Measurements from ENCODE around the gene RNF151.
"Not testable (repeated sequence)": the region's sequence is repeated elsewhere in the genome, so short reads cannot be mapped to it uniquely, and the experiment has no call there.

RNF151 gene

GRCh38 chr16:1966460-1966859, at the start of gene RNF151:
RNF151 (plus strand) TSS chr16:1966856; CDS start chr16:1966882, 26 bp downstream.
- peak within 1 kb of the TSS; percentile 92 for H3K4me3 ChIP-seq (ENCODE audit: low read length)
- no peak within 1 kb of the TSS for H3K27ac ChIP-seq (ENCODE audit: low read length)
- H3K36me3 ChIP-seq (ENCODE audit: insufficient read depth, low read depth, low read length) = peaks cover 28% of the 10 kb centered on the region
- H3K9me3 ChIP-seq (ENCODE audit: insufficient read depth, low read depth, low read length) = no peaks in the 10 kb centered on the region
- peak within 1 kb of the TSS; percentile 99; the same call in 1 of the 2 replicates for H3K9ac ChIP-seq (ENCODE audit: low read depth, low read length)
- peaks cover 5% of the 10 kb centered on the region; the same call in 1 of the 2 replicates for H3K4me1 ChIP-seq (ENCODE audit: insufficient read depth, low read length)
- H3K27me3 ChIP-seq (ENCODE audit: insufficient read depth, low read length) = no peaks in the 10 kb centered on the region

- Histone ChIP-seq H3K4me1 (ENCODE audit: insufficient read depth, low read length) (no peaks in the 10 kb centered on the region; the same call in 1 of the 2 replicates), H3K36me3 (ENCODE audit: insufficient read depth, low read depth, low read length) (no peaks in the 10 kb centered on the region), H3K9ac (ENCODE audit: low read depth, low read length) (no peak overlapping the region), H3K27me3 (ENCODE audit: insufficient read depth, low read length) (peaks cover 84% of the 10 kb centered on the region), H3K27ac (ENCODE audit: low read length) (no peak overlapping the region), H3K4me3 (ENCODE audit: low read length) (peak overlapping the region; percentile 43; the same call in 1 of the 2 replicates), H3K9me3 (ENCODE audit: insufficient read depth, low read depth, low read length) (no peaks in the 10 kb centered on the region)
Observed at GRCh38 chr16:1917056-1917664, 49.5 kb upstream of the RNF151 start.

GRCh38 chr16:1917665-1918350, 48.8 kb upstream of the RNF151 start:
- Histone ChIP-seq H3K4me3 (ENCODE audit: low read length) (peak overlapping the region; percentile 42; the same call in 1 of the 2 replicates), H3K27ac (ENCODE audit: low read length) (no peak overlapping the region), H3K4me1 (ENCODE audit: insufficient read depth, low read length) (no peaks in the 10 kb centered on the region; the same call in 1 of the 2 replicates), H3K9me3 (ENCODE audit: insufficient read depth, low read depth, low read length) (no peaks in the 10 kb centered on the region), H3K27me3 (ENCODE audit: insufficient read depth, low read length) (peaks cover 90% of the 10 kb centered on the region), H3K9ac (ENCODE audit: low read depth, low read length) (no peak overlapping the region), H3K36me3 (ENCODE audit: insufficient read depth, low read depth, low read length) (no peaks in the 10 kb centered on the region)

- Histone ChIP-seq H3K9me3 (ENCODE audit: insufficient read depth, low read depth, low read length) (no peaks in the 10 kb centered on the region), H3K27ac (ENCODE audit: low read length) (no peak within 1 kb of the TSS), H3K4me3 (ENCODE audit: low read length) (peak within 1 kb of the TSS; percentile 43; the same call in 1 of the 2 replicates), H3K4me1 (ENCODE audit: insufficient read depth, low read length) (no peaks in the 10 kb centered on the region; the same call in 1 of the 2 replicates), H3K9ac (ENCODE audit: low read depth, low read length) (no peak within 1 kb of the TSS), H3K36me3 (ENCODE audit: insufficient read depth, low read depth, low read length) (no peaks in the 10 kb centered on the region), H3K27me3 (ENCODE audit: insufficient read depth, low read length) (peaks cover 97% of the 10 kb centered on the region)
Observed at GRCh38 chr16:1918351-1919326, 48.0 kb upstream of the RNF151 start, which contains the start of gene HS3ST6. HS3ST6 (minus strand) TSS chr16:1918415; CDS start chr16:1918323, 92 bp downstream.

- H3K9me3 ChIP-seq (ENCODE audit: insufficient read depth, low read depth, low read length) = no peaks in the 10 kb centered on the region
- H3K4me1 ChIP-seq (ENCODE audit: insufficient read depth, low read length) = no peaks in the 10 kb centered on the region; the same call in 1 of the 2 replicates
- H3K9ac ChIP-seq (ENCODE audit: low read depth, low read length) = no peak overlapping the region
- no peaks in the 10 kb centered on the region for H3K36me3 ChIP-seq (ENCODE audit: insufficient read depth, low read depth, low read length)
- H3K27ac ChIP-seq (ENCODE audit: low read length) = no peak overlapping the region
- H3K4me3 ChIP-seq (ENCODE audit: low read length) = no peak overlapping the region
- peaks cover 97% of the 10 kb centered on the region for H3K27me3 ChIP-seq (ENCODE audit: insufficient read depth, low read length)
Observed at GRCh38 chr16:1919327-1919998, 47.2 kb upstream of the RNF151 start.

GRCh38 chr16:1920122-1920521, 46.5 kb upstream of the RNF151 start:
- not testable (repeated sequence) for H3K27ac ChIP-seq (ENCODE audit: low read length); H3K9ac ChIP-seq (ENCODE audit: low read depth, low read length); H3K9me3 ChIP-seq (ENCODE audit: insufficient read depth, low read depth, low read length); H3K4me3 ChIP-seq (ENCODE audit: low read length); H3K4me1 ChIP-seq (ENCODE audit: insufficient read depth, low read length); H3K36me3 ChIP-seq (ENCODE audit: insufficient read depth, low read depth, low read length)
- H3K27me3 ChIP-seq (ENCODE audit: insufficient read depth, low read length) = peaks cover 94% of the 10 kb centered on the region

GRCh38 chr16:1920727-1921171, 45.9 kb upstream of the RNF151 start:
- no peaks in the 10 kb centered on the region for H3K36me3 ChIP-seq (ENCODE audit: insufficient read depth, low read depth, low read length)
- H3K27ac ChIP-seq (ENCODE audit: low read length) = no peak overlapping the region
- no peaks in the 10 kb centered on the region for H3K9me3 ChIP-seq (ENCODE audit: insufficient read depth, low read depth, low read length)
- H3K4me3 ChIP-seq (ENCODE audit: low read length) = no peak overlapping the region
- H3K9ac ChIP-seq (ENCODE audit: low read depth, low read length) = no peak overlapping the region
- H3K27me3 ChIP-seq (ENCODE audit: insufficient read depth, low read length) = peaks cover 94% of the 10 kb centered on the region
- no peaks in the 10 kb centered on the region; the same call in 1 of the 2 replicates for H3K4me1 ChIP-seq (ENCODE audit: insufficient read depth, low read length)

GRCh38 chr16:1922357-1922756, 44.3 kb upstream of the RNF151 start:
- Histone ChIP-seq H3K27me3 (ENCODE audit: insufficient read depth, low read length) (peaks cover 78% of the 10 kb centered on the region), H3K27ac (ENCODE audit: low read length) (no peak overlapping the region), H3K9ac (ENCODE audit: low read depth, low read length) (no peak overlapping the region), H3K9me3 (ENCODE audit: insufficient read depth, low read depth, low read length) (no peaks in the 10 kb centered on the region), H3K4me1 (ENCODE audit: insufficient read depth, low read length) (peaks cover 2% of the 10 kb centered on the region; the same call in 1 of the 2 replicates), H3K4me3 (ENCODE audit: low read length) (no peak overlapping the region), H3K36me3 (ENCODE audit: insufficient read depth, low read depth, low read length) (no peaks in the 10 kb centered on the region)

GRCh38 chr16:1923299-1924034, 43.2 kb upstream of the RNF151 start:
- Histone ChIP-seq H3K9ac (ENCODE audit: low read depth, low read length) (no peak overlapping the region), H3K4me3 (ENCODE audit: low read length) (peak overlapping the region; percentile 45; the same call in 1 of the 2 replicates), H3K27ac (ENCODE audit: low read length) (no peak overlapping the region), H3K27me3 (ENCODE audit: insufficient read depth, low read length) (peaks cover 70% of the 10 kb centered on the region), H3K36me3 (ENCODE audit: insufficient read depth, low read depth, low read length) (no peaks in the 10 kb centered on the region), H3K4me1 (ENCODE audit: insufficient read depth, low read length) (peaks cover 2% of the 10 kb centered on the region; the same call in 1 of the 2 replicates), H3K9me3 (ENCODE audit: insufficient read depth, low read depth, low read length) (no peaks in the 10 kb centered on the region)

GRCh38 chr16:1924095-1924494, 42.6 kb upstream of the RNF151 start:
- H3K9me3 ChIP-seq (ENCODE audit: insufficient read depth, low read depth, low read length) = no peaks in the 10 kb centered on the region
- H3K4me1 ChIP-seq (ENCODE audit: insufficient read depth, low read length) = peaks cover 2% of the 10 kb centered on the region; the same call in 1 of the 2 replicates
- no peak overlapping the region for H3K27ac ChIP-seq (ENCODE audit: low read length)
- H3K27me3 ChIP-seq (ENCODE audit: insufficient read depth, low read length) = peaks cover 64% of the 10 kb centered on the region
- no peaks in the 10 kb centered on the region for H3K36me3 ChIP-seq (ENCODE audit: insufficient read depth, low read depth, low read length)
- no peak overlapping the region for H3K9ac ChIP-seq (ENCODE audit: low read depth, low read length)
- no peak overlapping the region for H3K4me3 ChIP-seq (ENCODE audit: low read length)

Measured in iPS-20b (cell line).